Upper lobe of left lung (tissue), 4 donors: ENCODE results near the gene SNRPA.
A peak's percentile ranks its signal among the peaks of the same experiment; 100 is the strongest.

Experiments
- CTCF ChIP-seq, 6 experiments: fragments of 450-650 bp in 4 of 6; fragments of 200-600 bp in 2 of 6; sonication (generic) in 2 of 6; IDR thresholded peaks; one replicate each; pipeline ENCODE4 v1.5.1; 2016 to 2019; ENCODE audit warnings: antibody characterized with exemption in 6 of 6
- EP300 ChIP-seq, 4 donors: sonication (generic); formaldehyde crosslinking; IDR thresholded peaks; one replicate each; pipeline ENCODE4 v1.5.1; 2017; ENCODE audit warnings: antibody characterized with exemption in 4 of 4, control low read depth in 2 of 4
- POLR2A ChIP-seq, 4 donors: fragments of 450-650 bp; IDR thresholded peaks; one replicate each; pipeline ENCODE4 v1.5.1; 2016 to 2017; ENCODE audit warnings: antibody characterized with exemption in 4 of 4, mild to moderate bottlenecking in 2 of 4
- POLR2AphosphoS5 ChIP-seq, 2 donors: sonication (generic); formaldehyde crosslinking; IDR thresholded peaks; one replicate each; pipeline ENCODE4 v1.5.1; 2017; ENCODE audit warnings: antibody characterized with exemption in 2 of 2

GRCh38 chr19:40807147-40808020 lies 56.4 kb downstream of the SNRPA start:
- peak in 4 of 6 experiments; percentile 21 to 48 (median 32) for TF ChIP-seq CTCF (IDR thresholded peaks at IDR 0.05)
- no peak for TF ChIP-seq POLR2AphosphoS5 (IDR thresholded peaks at IDR 0.05)
- TF ChIP-seq POLR2A (IDR thresholded peaks at IDR 0.05): no peak
- no peak for TF ChIP-seq EP300 (IDR thresholded peaks at IDR 0.05)
